Astrocyte (in vitro differentiated cells and primary cell): ENCODE results near the gene SLC16A2. TPM values are rescaled to one million over a fixed set of nuclear protein-coding genes. Genes with fewer than 3 reads are reported as not detected.

Experiments used
- DNase-seq: peaks from one replicate; pipeline ENCODE4 v3.0.0-alpha.2; 2010; ENCODE audit warnings: low read depth
- FAIRE-seq: peaks from 2 replicates; lab custom pipeline; 2011; peaks lifted over from hg19 to GRCh38; lab: Jason Lieb, UNC
- H2AFZ ChIP-seq: 2 replicates; pipeline ENCODE4 v1.6.0; 2012; ENCODE audit warnings: low read depth, low read length, inconsistent platforms
- H3K27ac ChIP-seq: 2 replicates; pipeline ENCODE4 v1.5.1; 2011; ENCODE audit warnings: low read depth, low read length, inconsistent platforms
- H3K27me3 ChIP-seq: 2 replicates; pipeline ENCODE4 v1.6.0; 2011; ENCODE audit warnings: low read length, inconsistent platforms; ENCODE audit not compliant: insufficient read depth
- H3K36me3 ChIP-seq: 2 replicates; pipeline ENCODE4 v1.5.1; 2011; ENCODE audit warnings: low read length, inconsistent platforms; ENCODE audit not compliant: insufficient read depth
- H3K4me1 ChIP-seq: 2 replicates; pipeline ENCODE4 v1.5.1; 2011; ENCODE audit warnings: low read length, inconsistent platforms; ENCODE audit not compliant: insufficient read depth
- H3K4me2 ChIP-seq: 2 replicates; pipeline ENCODE4 v1.6.0; 2012; ENCODE audit warnings: low read length, inconsistent platforms
- H3K4me3 ChIP-seq: 2 replicates; pipeline ENCODE4 v1.5.1; 2011; ENCODE audit warnings: low read depth, mild to moderate bottlenecking, low read length, inconsistent platforms; ENCODE audit not compliant: insufficient read depth
- H3K79me2 ChIP-seq: 2 replicates; pipeline ENCODE4 v1.6.0; 2012; ENCODE audit warnings: mild to moderate bottlenecking, low read length, inconsistent platforms; ENCODE audit not compliant: insufficient read depth
- H3K9ac ChIP-seq: 2 replicates; pipeline ENCODE4 v1.6.0; 2012; ENCODE audit warnings: mild to moderate bottlenecking, low read length, inconsistent platforms
- H3K9me3 ChIP-seq: 2 replicates; pipeline ENCODE4 v1.5.1; 2012; ENCODE audit warnings: low read depth, mild to moderate bottlenecking, low read length, inconsistent platforms; ENCODE audit not compliant: insufficient read depth
- H4K20me1 ChIP-seq: 2 replicates; pipeline ENCODE4 v1.6.0; 2012; ENCODE audit warnings: low read length, inconsistent platforms; ENCODE audit not compliant: insufficient read depth
- H3K27ac Mint-ChIP-seq: one replicate; pipeline ENCODE4 v1.8.0; 2021; ENCODE audit warnings: mild to moderate bottlenecking, mixed read lengths; ENCODE audit not compliant: unreplicated experiment
- H3K27me3 Mint-ChIP-seq: one replicate; pipeline ENCODE4 v1.8.0; 2021; ENCODE audit warnings: low read depth, mixed read lengths; ENCODE audit not compliant: unreplicated experiment
- H3K36me3 Mint-ChIP-seq: one replicate; pipeline ENCODE4 v1.8.0; 2021; ENCODE audit warnings: low read depth, mixed read lengths; ENCODE audit not compliant: unreplicated experiment
- H3K4me1 Mint-ChIP-seq: one replicate; pipeline ENCODE4 v1.8.0; 2021; ENCODE audit warnings: low read depth, mixed read lengths; ENCODE audit not compliant: unreplicated experiment
- H3K4me3 Mint-ChIP-seq: one replicate; pipeline ENCODE4 v1.8.0; 2021; ENCODE audit warnings: mild to moderate bottlenecking, moderate library complexity, mixed read lengths; ENCODE audit not compliant: unreplicated experiment
- H3K9me3 Mint-ChIP-seq: one replicate; pipeline ENCODE4 v1.8.0; 2021; ENCODE audit warnings: mild to moderate bottlenecking, mixed read lengths; ENCODE audit not compliant: unreplicated experiment
- CTCF ChIP-seq: IDR thresholded peaks from 2 replicates; pipeline ENCODE4 v1.5.1; 2011; ENCODE audit warnings: low read depth, mild to moderate bottlenecking, inconsistent platforms, low read length, moderate library complexity; ENCODE audit not compliant: insufficient read depth
- EZH2 ChIP-seq: IDR thresholded peaks from 2 replicates; pipeline ENCODE4 v1.6.1; 2012; ENCODE audit warnings: mild to moderate bottlenecking, low read length, inconsistent platforms; ENCODE audit not compliant: insufficient read depth
- total RNA-seq: library from RNA; stranded (reverse); gene quantifications from 2 replicates; pipeline ENCODE4 v1.2.1, GENCODE V29; 2021

The SLC16A2 gene
- total RNA-seq, 1 donor from 2014 or later: 21.1 TPM

GRCh38 chrX:74438764-74439163 lies 17.5 kb downstream of the SLC16A2 start:
- no peaks in the 10 kb centered on the region for H3K36me3 Mint-ChIP-seq
- H3K27me3 Mint-ChIP-seq: no peaks in the 10 kb centered on the region
- TF ChIP-seq EZH2: no peak
- no peak for TF ChIP-seq CTCF
- no peak overlapping the region for H3K4me3 Mint-ChIP-seq
- Histone ChIP-seq H3K9me3 (no peaks in the 10 kb centered on the region), H3K27ac (no peak overlapping the region), H3K27me3 (no peaks in the 10 kb centered on the region), H2AFZ (no peak overlapping the region), H4K20me1 (no peaks in the 10 kb centered on the region), H3K4me1 (no peaks in the 10 kb centered on the region), H3K4me3 (no peak overlapping the region), H3K4me2 (no peak overlapping the region), H3K9ac (no peak overlapping the region), H3K79me2 (no peaks in the 10 kb centered on the region), H3K36me3 (no peaks in the 10 kb centered on the region)
- DNase-seq: no peak
- no peaks in the 10 kb centered on the region for H3K4me1 Mint-ChIP-seq
- peak; percentile 68 for FAIRE-seq
- H3K27ac Mint-ChIP-seq: no peak overlapping the region
- H3K9me3 Mint-ChIP-seq: no peaks in the 10 kb centered on the region

- H3K4me2 ChIP-seq: no peak overlapping the region
- H3K9ac ChIP-seq: no peak overlapping the region
- H4K20me1 ChIP-seq: no peaks in the 10 kb centered on the region
- no peaks in the 10 kb centered on the region for H3K27me3 Mint-ChIP-seq
- FAIRE-seq (peak; percentile 52), DNase-seq (no peak)
- no peaks in the 10 kb centered on the region for H3K36me3 ChIP-seq
- H3K4me3 ChIP-seq: no peak overlapping the region
- no peaks in the 10 kb centered on the region for H3K9me3 ChIP-seq
- TF ChIP-seq EZH2: no peak
- no peak for TF ChIP-seq CTCF
- no peaks in the 10 kb centered on the region for H3K79me2 ChIP-seq
- H3K9me3 Mint-ChIP-seq: no peaks in the 10 kb centered on the region
- H3K27me3 ChIP-seq: no peaks in the 10 kb centered on the region
- H2AFZ ChIP-seq: no peak overlapping the region
- H3K4me1 ChIP-seq: peaks cover 6% of the 10 kb centered on the region
- H3K4me3 Mint-ChIP-seq: no peak overlapping the region
- H3K27ac Mint-ChIP-seq: no peak overlapping the region
- H3K27ac ChIP-seq: no peak overlapping the region
- no peaks in the 10 kb centered on the region for H3K36me3 Mint-ChIP-seq
- peaks cover 2% of the 10 kb centered on the region for H3K4me1 Mint-ChIP-seq
These were observed 23.8 kb downstream of the SLC16A2 start for GRCh38 chrX:74445099-74445498.

GRCh38 chrX:74446876-74447275 lies 25.6 kb downstream of the SLC16A2 start:
- Mint-ChIP-seq H3K4me1 (peaks cover 18% of the 10 kb centered on the region), H3K36me3 (no peaks in the 10 kb centered on the region), H3K4me3 (no peak overlapping the region), H3K9me3 (no peaks in the 10 kb centered on the region), H3K27me3 (no peaks in the 10 kb centered on the region), H3K27ac (no peak overlapping the region)
- Histone ChIP-seq H3K9ac (no peak overlapping the region), H3K27ac (no peak overlapping the region), H3K36me3 (no peaks in the 10 kb centered on the region), H4K20me1 (no peaks in the 10 kb centered on the region), H2AFZ (no peak overlapping the region), H3K9me3 (no peaks in the 10 kb centered on the region), H3K4me3 (no peak overlapping the region), H3K79me2 (no peaks in the 10 kb centered on the region), H3K27me3 (no peaks in the 10 kb centered on the region), H3K4me1 (peaks cover 21% of the 10 kb centered on the region), H3K4me2 (no peak overlapping the region)
- no peak for TF ChIP-seq CTCF
- TF ChIP-seq EZH2: no peak
- no peak for DNase-seq
- peak; percentile 60 for FAIRE-seq
